Posterior vena cava (tissue), 2 donors: ENCODE results near the gene KLRB1. TPM values are rescaled to one million over a fixed set of nuclear protein-coding genes. Genes with fewer than 3 reads are reported as not detected.
"Not testable (repeated sequence)": the region's sequence is repeated elsewhere in the genome, so short reads cannot be mapped to it uniquely, and the experiment has no call there.

ENCODE experiments used
- DNase-seq: peaks from one replicate; pipeline ENCODE4 v3.0.0-alpha.2; 2020; ENCODE audit warnings: low spot score
- intact Hi-C, 2 donors: fragments of 100-400 bp; cut with DNase I; formaldehyde crosslinking; loops; one replicate each; pipeline versions ENCODE4 v1.14.1 to v1.14.2; 2022 to 2023
- long read RNA-seq, 2 donors: library from polyadenylated mRNA; unstranded; transcript quantifications; one replicate each; pipeline ENCODE4 v2.0.0, GENCODE V29; 2020 to 2021
- total RNA-seq, 2 donors: library from RNA; stranded (reverse); fragmentation: NEBNext Ultra II Directional; extraction: Animal tissue kit (Norgen Biotek cat#: 25700); gene quantifications; one replicate each; pipeline ENCODE4 v1.2.1, GENCODE V29; 2021
- donor health status: DM: yes; HTN: yes; CAD: no.
- donor health status: DM: yes; HTN: yes; CAD: no.

KLRB1 gene
- 1 to 10 TPM in 1 of 2 donors, under 1 TPM in 1; 0.67 to 1.0 TPM for total RNA-seq
- long read RNA-seq, donor 1: 0 reads
- long read RNA-seq, donor 2, partial matches to known transcripts: 0 of 1 reads
- long read RNA-seq, donor 2, other reads (novel, unspliced or antisense): 0 of 1 reads

DNA sequence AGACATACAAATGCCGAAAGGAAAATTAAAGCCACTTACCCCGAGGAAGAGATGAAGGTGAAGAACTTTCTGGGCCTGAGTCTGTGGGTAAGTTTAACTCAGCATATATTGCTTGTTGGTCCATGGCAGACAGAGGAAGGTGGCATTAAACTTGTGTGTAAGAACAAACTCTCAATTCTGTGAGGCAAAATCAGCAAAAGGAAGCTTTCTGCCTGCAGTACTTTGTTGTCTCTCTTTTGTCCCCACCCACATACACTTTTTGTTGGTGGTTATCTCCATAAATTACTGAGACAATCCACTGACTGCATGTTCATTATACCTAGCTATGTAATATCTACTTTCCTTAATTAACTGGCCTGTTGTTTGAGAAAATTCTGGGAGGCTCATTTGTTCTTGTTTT lies at the start of gene KLRB1:
Gene KLRB1 (minus strand): TSS at position 201 of the 400 bp plus-strand sequence. CDS start 77 bp downstream, at position 124.
- intact Hi-C loops: no loop called here

DNA sequence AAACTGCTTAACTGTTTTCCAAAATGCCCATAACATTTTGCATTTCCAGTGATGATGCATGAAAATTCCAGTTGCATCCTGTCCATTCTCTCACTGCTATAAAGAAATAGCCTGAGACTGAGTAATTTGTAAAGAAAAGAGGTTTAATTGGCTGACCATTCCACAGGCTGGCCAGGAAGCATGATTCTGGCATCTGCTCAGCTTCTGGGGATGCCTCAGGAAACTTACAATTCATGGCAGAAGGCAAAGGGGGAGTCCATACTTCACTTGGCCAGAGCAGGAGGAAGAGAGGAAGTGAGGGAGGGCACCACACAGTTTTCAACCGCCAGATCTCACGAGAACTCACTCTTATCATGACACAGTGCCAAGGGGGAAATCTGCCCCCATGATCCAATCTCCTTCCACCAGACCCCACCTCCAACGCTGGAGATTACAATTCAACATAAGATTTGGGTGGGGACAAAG lies 43.6 kb upstream of the KLRB1 start:
- no peak for DNase-seq
- intact Hi-C loops: no loop called here

More for the DNA sequence above, at the start of gene KLRB1:
- no peak for DNase-seq

DNA sequence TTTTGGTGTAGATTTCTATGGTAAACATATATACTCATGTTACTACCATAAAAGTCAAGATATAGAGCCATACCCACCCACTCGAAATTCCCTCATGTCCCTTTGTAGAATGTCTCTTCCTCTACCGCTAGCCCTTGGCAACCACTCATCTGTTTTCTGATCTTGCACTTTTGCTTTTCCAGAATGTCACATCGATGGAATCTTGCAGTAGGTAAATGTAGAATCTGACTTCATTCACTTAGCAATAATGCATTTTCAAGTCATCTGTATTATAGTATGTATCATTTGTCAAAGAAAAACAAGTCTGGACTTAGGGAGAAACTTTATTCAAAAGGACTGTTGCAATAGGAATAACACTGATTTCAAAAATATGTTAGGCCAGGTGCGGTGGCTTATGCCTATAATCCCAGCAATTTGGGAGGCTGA lies 42.4 kb upstream of the KLRB1 start:
- DNase-seq: no peak
- intact Hi-C loops: no loop called here

DNA sequence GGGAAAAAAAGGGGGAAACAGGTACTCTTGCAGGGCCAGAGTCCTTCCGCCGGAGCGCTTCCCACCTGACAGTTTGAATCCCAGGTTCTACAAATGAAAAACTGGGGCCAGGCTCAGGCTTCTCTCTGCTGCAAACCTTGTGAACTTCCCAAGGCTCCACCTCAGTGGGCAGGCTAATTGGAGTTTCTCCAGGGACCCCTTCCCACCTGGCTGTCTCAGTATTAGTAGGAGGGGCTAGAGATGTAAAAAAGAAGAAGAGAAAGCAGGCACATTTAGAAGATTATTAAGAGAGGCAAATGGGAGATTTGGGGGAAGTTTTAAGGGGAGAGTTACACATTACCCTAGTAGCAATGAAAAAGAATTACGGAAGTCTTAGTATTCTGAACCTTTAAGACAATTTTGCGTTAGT lies 41.8 kb upstream of the KLRB1 start:
- no peak for DNase-seq
- intact Hi-C loops: no loop called here

DNA sequence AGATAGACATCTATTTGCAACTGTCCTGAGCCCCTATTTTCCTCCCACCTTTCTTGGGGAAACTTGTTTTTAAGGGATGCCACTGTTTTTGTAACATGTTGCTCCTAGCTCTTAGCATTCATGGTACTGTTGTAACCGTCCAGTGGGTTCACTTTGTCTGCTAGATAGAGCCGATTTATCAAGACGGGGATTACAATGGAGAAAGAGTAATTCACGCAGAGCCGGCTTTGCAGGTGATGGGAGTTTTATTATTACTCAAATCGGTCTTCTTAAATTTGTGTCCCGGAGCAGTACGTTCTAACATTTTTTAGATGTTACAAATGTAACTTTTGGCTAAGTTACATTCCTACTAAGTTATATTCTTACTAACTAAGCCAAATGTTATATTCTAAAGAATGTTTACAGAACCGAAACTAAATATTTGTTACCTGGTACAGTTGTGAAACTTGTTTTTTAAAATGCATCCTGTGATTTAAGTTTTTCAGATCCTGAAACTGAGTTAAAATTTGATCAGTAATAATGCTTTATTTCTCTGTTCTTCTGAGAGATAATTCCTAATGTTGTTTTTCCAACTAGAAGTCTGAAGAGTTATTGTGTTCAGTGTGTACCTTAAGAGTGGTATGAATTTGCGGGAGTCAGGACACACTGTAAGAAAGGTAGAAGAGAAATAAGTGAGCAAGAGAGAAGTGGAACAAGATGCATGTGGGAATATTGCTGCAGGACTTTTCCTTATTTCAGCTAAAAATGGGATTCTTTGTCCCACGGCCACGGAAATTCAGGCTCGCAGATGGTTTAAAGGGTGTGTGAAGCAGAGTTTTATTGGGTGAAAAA lies 41.2 kb upstream of the KLRB1 start:
- intact Hi-C loops: no loop called here
- DNase-seq: no peak

DNA sequence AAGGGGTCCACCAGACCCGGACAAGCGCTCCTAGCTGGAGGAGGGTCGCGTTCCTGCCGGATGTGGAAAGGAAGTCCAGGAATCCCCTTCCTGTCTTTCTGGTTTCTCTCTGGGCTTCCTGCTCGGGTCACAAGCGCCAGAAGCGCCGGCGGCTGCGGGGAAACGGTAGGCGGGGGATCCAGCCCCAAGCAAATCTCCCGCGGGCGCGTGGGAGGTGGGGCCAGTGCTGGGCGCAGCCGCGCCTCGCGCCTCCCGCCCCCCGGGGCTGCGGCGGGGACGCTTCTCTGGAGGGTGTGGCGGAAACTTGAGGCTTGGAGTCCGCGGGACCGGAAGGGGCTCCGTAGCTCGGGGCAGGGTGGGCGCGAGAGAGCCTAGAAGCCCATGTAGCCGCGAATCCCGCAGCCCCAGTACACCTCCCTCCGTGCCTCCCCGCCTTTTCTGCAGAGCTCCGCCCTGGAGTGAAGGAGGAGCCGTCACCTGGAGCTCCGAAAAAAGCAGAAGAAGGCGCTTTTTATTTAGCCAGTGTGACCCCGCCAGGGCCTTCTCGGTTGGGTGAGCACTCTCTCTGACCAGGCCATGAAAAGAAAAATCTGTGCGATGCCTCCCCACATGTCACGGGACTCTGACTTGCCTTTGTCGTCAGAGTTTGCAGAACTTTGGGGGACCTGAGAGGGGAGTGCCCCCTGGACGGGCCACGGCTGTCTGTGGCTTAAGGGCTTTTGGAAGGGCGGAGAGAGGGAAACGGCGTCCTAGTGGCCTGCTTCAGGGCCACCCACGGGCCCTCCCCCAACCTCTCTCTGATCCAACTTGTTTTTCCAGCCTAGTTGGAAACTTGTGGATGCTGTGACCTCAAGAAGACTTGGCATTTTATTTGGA lies 40.3 kb upstream of the KLRB1 start:
- DNase-seq: peak; percentile 94
- intact Hi-C loops: no loop called here

DNA sequence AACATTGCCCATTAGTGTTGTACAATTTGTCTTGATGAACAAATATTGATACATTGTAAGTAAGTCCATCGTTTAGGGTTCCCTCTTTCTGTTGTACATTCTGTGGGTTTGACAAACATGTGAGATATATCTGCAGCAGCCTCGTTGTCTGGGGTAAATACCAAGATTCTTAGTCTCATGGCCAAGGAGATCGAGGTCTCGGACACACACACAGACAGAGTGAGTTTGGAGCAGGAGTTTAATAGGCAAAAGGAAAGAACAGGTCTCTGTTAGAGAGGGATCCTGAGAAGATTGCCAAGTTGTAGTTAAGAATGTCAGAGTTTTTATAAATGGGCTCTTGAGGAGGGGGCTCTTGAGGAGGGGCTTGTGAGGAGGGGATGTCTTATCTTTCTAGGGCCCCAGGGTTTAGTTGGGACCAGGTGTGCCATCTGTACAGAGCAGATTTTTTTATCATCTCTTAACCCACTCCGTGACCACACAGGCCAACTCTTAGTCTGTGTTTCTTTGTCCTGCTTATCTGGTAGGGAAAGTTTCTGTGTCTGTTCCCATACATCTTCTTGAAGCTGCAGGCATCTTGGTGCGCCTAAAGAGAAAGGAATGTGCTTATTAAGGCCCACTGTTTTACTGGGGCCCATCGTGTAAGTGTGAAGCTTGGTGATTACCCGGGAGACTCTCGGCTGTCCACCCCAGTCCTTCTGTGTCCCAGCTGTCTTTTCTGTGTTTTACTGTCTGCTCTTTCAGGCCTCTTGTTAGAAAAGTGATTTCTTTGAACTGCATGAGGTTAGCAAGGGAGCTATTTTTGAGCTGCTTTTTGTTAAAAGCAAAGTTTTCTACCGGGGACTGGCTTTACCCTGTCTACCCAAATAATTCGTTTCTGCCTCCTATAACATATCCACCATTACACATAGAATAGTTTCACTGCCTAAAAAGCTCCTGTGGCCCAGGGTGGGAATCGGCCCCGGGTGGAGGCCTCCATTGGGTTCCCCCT lies 39.4 kb upstream of the KLRB1 start:
- intact Hi-C loops: no loop called here

DNA sequence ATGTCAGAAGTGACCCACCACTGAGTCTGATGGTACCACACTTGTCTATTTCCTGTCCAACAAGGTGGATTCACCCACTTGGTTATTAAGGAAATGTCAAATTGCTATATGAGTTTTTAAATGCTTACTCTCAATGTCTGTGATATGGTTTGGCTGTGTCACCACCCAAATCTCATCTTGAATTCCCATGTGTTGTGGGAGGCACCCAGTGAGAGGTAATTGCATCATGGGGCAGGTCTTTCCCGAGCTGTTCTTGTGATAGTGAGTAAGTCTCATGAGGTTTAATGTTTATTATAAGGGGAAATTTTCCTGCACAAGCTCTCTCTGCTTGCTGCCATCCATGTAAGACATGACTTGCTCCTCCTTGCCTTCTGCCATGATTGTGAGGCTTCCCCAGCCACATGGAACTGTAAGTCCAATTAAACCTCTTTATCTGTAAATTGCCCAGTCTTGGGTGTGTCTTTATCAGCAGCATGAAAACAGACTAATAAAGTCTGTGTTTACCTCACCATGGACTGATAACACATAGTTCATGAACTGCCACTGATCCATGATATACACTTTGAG lies 37.4 kb upstream of the KLRB1 start:
- intact Hi-C loops, DNase-seq: not testable (repeated sequence)

More for the DNA sequence above, 39.4 kb upstream of the KLRB1 start:
- DNase-seq: no peak

DNA sequence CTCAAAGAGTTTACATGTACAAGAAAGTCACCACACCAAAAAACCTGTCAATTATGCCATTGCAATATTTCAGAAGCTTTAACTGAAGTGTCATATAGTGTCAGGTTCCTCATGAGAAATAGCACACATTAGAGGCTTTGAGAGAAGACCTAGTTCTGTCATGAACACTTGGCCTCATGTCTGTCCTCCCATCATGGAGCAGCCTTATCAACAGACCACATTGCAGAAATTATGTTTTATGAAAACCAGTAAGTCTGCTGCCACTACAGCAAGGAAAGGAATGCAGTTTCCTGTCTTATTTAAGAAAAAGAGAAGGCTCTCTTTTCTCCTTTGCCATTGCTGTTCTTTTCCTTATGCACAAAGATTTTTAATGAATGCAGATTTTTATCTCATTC lies 35.5 kb upstream of the KLRB1 start:
- no peak for DNase-seq
- intact Hi-C loops: no loop called here

DNA sequence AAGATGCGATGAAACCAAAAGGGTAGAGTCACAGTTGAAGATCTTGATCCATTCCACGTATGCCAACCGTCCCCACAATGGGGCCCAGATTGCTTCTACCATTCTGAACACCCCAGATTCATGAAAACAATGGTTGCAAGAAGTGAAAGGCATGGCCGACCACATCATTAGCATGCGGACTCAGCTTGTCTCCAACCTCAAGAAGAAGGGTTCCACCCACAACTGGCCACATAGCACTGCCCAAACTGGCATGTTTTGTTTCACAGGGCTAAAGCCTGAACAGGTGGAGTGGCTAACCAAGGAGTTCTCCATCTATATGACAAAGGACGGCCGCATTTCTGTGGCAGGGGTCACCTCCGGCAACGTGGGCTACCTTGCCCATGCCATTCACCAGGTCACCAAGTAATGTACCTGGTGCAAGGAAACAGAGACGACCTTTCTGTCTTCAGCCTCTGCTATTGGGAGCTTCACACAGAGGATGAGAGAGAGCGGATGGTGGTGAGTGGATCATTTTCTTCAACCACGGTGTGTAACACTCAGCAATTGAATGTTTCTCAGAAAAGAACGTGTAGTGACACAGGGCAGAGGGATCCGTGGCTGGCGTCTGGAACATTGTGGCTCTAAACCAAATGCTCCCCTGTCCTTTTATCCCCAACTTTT lies 35.0 kb upstream of the KLRB1 start:
- intact Hi-C loops: no loop called here
- DNase-seq: no peak

DNA sequence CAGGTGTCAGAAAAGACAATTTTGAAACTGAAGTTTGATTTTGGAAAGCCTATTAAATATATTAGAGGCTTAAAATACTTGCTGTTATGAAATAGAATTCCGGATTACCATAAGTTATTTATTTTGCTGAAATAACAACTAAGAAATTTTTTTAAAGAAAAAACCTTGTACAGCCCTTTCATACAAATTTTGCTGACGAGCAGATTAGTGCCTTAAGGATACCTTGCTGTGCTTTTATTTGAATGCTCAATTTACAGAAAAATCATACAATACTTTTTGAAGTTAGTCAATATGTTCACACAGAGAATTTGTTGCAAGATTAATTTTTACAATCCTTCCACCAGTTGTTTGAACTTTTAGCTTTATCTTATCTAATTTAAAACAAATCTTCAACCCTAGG lies 32.3 kb upstream of the KLRB1 start:
- intact Hi-C loops: no loop called here
- DNase-seq: no peak

DNA sequence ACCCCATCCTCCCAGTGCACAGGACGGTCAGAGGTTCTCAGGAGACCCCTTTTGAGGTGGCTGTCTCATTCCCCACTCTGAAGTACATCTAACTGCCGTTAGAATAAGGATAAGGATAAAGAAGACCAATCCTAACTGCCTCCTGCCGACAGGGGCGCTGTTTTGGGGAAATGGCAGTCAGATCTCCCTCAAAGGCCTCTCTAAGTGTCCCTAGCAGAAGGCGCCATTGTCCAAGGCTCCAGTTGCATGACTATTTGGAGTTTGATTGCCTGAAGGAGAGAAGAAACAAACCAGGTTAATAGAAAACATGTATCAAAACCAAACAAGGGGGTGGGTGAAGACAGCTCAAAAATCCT lies 29.1 kb upstream of the KLRB1 start:
- DNase-seq: no peak
- intact Hi-C loops: loop anchor here in 1 of 2 donors (10.0 kb wide), 1 partner anchor 68 kb away; no protein-coding TSS in a partner anchor

DNA sequence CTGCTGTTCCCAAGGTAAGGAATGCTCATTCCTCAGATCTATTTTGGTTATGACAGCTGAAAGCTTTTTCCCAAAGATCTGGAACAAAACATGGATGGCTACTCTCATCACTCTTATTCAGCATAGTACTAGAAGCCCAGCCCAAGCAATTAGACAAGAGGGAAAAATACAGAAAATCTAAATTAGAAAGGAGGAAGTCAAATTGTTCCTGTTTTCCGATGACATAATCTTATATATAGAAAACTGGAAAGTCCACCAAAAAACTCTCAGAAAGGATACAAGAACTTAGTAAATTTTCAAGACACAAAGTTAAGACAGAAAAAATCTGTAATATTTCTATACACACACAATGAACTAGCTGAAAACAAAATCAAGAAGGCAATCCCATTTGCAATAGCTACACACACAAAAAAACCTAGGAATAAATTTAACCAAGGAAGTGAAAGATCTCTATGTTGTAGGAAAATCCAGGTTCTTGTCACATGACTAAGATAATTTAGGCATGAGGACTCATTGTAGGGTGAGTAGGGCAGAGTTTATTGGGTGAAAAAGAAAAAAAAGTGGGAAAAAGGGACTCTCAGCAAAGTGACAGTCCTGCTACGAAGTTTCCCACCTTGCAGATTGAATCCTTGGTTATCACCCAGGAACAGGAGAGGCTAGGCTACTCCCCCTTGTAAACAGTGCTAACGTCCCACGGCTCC lies 28.6 kb upstream of the KLRB1 start:
- intact Hi-C loops: loop anchor here in 1 of 2 donors (10.0 kb wide), 1 partner anchor 69 kb away; no protein-coding TSS in a partner anchor
- no peak for DNase-seq

DNA sequence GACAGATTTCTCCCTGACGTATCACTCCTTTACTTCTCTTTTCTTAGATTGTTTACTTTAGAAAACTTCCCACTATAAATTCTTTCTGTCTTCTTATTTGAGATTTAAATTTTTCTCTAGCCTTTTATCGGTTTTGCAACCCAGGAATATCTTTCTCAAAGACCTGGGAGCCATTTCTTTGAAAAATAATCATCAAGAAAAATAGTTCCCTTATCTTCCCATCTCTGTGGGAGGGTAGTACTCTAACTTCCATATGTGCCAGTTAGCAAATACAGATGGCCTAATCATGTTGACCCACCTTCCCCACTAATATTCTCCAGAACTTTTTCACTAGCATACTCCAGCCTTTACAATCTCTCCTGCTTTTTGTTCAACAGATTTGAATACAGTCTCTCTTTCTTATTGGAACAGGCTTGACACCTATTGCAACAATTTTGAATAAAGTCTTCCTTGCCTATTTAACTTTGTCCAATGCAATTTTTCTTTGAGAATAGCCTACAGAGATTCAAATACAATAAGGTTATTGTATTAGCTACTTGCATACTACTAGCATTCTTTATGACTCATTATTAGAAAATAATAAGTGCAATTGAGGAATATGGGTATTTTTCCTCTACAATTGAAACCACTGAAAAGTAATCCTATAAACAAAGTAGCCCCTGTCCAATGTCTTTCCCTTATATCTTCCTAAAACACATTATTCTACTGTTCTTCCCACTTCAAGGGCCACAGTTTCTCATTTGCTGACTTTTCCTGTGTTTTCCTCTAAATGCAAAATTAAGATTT lies 27.4 kb upstream of the KLRB1 start:
- no peak for DNase-seq
- intact Hi-C loops: loop anchor here in 1 of 2 donors (10.0 kb wide), 1 partner anchor 70 kb away; no protein-coding TSS in a partner anchor

DNA sequence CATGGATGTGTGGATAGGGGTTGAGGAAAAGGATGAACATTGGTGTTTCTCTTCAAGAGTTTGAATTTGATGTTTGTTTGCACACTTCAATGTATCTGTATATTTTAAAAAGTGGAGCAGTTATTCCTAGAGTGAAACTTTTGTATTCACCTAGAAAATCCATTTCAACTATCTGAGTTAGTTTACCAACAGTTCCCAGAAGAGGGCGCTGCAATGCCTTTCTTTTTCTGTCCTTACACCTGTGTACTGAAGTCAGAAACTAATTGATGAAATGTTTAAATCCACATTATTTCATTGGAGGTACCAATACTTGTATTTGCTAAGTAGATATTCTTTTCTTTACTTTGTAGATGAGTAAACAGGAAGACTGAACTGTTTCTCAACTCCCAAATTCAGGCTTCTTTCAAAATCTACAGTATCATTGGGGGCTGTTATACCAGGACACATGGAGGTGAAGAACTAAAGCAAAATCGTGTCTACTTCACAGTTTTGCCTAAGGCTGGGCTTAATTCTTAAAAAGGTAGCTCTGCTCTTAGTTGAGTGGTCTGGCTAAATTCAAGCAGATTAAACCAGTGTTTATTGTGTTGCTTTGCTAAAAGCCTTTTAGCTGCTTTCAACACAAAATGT lies 26.6 kb upstream of the KLRB1 start:
- DNase-seq: no peak
- intact Hi-C loops: loop anchor here in 1 of 2 donors (10.0 kb wide), 1 partner anchor 71 kb away; no protein-coding TSS in a partner anchor

DNA sequence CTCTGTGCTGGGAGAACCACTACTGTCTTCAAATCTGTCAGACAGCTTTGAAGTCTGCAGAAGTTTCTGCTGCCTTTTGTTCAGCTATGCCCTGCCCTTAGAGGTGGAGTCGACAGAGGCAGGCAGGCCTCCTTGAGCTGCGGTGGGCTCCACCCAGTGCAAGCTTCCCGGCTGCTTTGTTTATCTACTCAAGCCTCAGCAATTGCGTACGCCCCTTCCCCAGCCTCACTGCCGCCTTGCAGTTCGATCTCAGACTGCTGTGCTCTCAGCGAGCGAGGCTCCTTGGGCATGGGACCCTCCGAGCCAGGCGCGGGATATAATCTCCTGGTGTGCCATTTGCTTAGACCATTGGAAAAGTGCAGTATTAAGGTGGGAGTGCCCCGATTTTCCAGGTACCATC lies 25.1 kb upstream of the KLRB1 start:
- no peak for DNase-seq
- intact Hi-C loops: loop anchor here in 1 of 2 donors (10.0 kb wide), 1 partner anchor 72 kb away; no protein-coding TSS in a partner anchor
